Left hindlimb (tissue), 1 donor: Measurements from ENCODE around the gene TJP3.

Experiments
- DNase-seq: peaks from one replicate; pipeline ENCODE4 v3.0.0-alpha.2; 2018

The TJP3 gene

GRCh38 chr19:3720349-3720917, 12.2 kb downstream of the TJP3 start:
- DNase-seq, result no peak

DNA sequence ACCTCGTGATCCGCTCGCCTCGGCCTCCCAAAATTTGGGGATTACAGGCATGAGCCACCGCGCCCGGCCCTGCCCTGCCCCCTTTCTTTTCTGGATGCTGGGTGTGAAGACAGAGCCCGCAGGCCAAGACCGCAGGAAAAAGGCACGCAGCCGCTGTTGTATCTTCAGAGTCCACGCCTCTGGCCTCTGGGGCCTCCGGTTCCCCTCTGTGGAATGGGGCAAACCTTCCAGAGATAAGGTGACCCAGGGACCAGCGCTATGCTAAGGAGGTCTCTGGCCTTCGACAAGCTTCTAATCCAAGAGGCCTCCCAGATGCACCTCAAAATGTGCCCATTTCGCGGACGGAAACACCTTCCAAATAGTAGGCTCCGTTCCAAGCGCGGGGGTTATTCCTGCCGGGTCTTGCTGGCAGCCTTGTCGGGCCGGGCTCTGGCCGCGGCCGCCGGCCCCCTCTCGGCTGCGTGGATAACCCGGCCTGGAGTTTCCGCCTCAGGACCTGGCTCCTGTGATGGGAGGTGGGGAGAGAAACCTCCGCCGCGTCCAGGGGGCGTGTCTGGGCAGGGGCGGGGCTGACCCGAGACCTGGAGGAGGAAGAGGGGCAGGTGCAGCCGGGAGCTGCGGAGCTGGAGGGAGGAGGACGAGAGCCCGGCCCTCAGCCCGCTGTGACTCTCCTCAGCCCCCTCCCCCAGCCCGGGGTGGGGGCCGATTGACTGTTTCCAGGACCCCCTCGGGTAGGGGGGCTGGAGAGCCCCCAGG, 13.1 kb downstream of the TJP3 start:
- DNase-seq, result peak; percentile 78

DNA sequence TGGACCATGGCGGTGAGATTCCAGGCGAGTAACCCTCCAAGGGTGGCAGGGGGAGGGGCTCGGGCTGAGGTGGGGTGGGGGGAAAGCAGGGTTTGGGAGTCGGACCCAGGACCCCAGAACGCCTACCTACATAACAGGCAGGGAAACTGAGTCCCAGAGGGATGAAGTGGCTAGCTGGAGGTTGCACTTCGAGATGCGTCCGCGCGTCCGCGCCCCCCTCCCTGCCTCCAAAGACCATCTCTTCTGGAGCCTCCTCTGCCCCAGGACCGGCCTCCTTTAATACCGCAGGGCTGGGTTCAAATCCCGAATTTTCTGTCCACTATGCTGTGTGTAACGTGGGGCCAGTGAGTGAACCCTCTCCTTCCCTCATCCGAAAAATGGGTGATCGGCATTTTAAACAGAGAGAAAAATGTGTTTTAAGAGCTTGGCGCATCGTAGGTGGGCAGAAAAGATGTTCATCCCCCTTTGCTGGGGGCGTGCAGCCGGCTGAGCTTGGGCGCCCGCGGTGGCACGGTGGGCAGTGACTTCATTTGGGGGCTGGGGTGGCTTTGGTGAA, 13.8 kb downstream of the TJP3 start:
- no peak for DNase-seq

GRCh38 chr19:3722443-3723109, 14.4 kb downstream of the TJP3 start:
- DNase-seq, result no peak

DNA sequence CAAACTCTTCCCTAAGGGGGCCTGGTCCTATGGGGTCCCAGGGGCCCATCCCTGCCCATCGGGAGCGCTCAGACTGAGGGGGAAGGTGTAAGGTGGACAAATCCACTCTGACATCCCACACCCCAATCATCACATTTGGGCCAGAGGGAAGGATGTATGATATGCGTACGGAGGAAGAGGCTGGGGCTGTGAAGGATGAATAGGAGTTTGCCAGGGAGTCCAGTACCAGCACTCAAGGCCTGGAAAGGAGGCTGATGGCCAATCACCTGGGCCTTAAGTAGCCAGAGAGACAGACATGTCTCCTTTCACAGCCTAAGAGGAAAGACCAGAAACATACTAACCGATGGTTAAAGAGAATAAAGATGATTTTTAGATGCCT, 14.9 kb downstream of the TJP3 start:
- DNase-seq, result no peak

DNA sequence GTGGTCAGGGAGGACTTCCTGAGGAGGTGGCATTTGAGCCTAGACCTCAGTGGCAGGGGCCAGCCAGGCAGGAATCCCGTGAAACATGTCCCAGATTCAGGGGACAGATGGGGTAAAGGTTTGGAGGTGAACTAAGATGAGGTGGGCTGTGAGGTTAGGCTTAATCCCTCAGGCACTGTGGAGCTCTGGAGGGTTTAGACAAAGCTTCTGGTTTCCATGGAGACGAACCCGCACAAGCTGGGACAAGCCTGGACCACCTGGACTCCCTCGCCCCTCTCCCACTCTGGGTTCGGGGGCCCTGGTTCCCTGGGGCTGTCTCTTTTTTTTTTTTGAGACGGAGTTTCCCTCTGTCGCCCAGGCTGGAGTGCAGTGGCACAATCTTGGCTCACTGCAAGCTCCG, 15.7 kb downstream of the TJP3 start:
- no peak for DNase-seq

GRCh38 chr19:3725121-3725520, 16.9 kb downstream of the TJP3 start:
- DNase-seq, result no peak

GRCh38 chr19:3725640-3726310, 17.6 kb downstream of the TJP3 start:
- no peak for DNase-seq

- DNase-seq, result no peak
Measured at GRCh38 chr19:3730457-3730958, 22.3 kb downstream of the TJP3 start.

DNA sequence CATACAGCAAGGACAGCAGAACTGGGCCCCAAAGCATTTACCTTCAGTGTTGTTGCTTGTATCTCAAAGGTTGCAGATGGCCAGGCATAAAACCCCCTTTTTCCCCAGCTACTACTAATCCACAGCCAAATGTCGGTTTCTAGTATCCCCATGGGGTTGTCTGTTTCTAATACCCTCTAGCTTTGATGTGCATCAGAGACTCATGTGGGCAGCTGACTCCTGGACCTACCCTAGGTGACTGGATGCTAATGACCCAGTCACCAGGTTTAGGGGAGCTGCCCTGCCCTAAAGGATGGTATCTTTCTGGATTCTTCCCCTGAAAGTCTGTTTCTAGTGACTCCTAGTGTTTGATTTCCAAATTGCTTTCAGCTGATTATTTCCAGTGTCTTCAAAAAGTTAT, 23.9 kb downstream of the TJP3 start:
- DNase-seq, result no peak

DNA sequence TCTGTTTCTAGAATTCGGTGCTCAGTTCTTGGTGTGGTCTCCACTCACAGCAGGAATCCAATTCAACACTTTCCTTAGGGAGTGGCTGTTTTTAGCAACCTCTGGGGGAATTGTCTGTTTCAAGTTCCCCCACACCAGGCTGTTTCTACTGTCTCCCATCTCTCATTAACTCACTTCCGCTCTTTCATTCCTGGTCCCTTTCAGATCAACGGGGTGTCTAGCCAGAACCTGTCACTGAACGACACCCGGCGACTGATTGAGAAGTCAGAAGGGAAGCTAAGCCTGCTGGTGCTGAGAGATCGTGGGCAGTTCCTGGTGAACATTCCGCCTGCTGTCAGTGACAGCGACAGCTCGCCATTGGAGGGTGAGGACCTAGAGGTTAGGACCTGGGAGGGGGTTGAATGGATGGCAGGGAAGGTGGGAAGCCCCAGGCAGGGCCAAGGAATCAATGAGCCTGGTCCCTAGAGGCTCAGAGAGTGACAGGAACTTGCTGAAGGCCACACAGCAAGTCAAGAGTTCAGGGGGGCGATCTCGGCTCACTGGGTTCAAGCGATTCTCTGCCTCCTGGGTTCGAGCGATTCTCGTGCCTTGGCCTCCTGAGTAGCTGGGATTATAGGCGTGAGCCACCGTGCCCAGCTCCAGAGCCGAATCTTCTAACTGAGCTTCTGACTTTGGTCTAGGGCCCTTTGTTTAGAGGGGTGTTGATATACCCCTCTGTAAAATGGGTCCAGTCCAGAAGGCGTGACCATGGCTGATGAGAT, 25.5 kb downstream of the TJP3 start:
- DNase-seq, result no peak

GRCh38 chr19:3734310-3734600, 26.1 kb downstream of the TJP3 start:
- DNase-seq, result no peak

DNA sequence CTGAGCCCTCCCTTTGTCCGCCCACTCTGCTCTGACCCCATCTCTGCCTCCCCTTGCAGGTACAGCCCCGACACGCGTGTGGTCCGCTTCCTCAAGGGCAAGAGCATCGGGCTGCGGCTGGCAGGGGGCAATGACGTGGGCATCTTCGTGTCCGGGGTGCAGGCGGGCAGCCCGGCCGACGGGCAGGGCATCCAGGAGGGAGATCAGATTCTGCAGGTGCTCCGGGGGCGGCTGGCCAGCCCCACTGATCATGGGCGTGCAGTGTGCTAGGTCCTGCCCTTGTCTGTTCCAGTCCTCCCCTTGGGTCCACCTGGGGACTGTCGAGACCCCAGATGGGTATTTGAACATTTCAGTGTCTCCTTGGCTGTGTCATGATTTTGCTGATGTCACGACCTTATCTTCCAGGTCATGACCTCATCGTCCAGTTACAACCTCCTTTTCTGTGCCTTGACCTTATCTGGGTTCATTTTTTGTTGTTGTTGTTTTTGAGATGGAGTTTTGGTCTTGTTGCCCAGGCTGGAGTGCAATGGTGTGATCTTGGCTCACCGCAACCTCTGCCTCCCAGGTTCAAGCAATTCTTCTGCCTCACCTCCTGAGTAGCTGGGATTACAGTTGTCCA, 28.0 kb downstream of the TJP3 start:
- DNase-seq, result no peak

DNA sequence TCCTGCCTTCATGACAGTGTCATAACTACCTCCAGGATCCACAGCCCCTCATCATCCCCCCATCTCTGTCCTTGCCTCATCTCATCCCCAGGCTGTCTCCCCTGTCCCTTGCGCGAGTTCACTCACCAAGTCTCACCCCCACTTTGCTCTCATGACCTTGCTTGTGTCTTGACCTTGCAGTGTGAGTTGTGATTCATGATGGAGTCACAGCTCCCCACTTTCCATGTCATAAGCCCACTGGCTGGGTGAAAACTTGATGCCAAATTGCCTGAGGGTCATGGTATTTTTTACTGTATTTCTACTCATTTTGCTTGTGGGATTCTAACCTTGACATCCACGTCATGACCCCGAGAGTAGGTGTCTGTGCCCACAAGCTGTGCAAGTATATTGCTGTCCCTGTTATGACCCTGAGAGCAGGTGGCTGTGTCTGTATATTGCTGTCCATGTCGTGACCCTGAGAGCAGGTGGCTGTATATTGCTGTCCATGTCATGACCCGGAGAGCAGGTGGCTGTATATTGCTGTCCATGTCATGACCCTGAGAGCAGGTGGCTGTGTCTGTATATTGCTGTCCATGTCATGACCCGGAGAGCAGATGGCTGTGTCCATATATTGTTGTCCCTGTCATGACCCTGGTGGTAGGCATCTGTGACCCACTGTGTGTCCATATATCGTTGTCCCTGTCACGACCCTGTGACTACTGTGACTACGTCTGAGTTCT, 29.5 kb downstream of the TJP3 start:
- no peak for DNase-seq

- DNase-seq, result no peak
Measured at GRCh38 chr19:3738477-3739220, 30.5 kb downstream of the TJP3 start.

GRCh38 chr19:3740431-3740830, 32.2 kb downstream of the TJP3 start:
- DNase-seq, result no peak

DNA sequence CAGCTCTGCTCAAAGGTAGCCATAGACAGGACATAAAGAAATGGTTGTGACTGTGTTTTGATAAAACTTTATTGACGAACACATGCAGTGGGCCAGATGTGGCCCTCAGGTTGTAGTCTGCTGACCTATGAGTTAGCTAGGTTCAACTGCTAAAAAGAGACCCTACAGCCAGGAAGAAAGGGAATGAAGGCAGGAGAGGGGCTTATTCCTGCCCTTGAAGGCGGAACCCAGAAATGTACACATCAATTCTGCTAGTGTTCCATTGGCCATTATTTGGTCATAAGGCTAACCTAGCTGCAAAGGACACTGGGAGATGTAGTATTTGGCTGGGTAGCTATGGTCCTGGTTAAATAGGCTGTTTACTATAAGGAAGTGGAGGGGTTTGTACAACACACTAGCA, 35.3 kb downstream of the TJP3 start:
- DNase-seq, result no peak

DNA sequence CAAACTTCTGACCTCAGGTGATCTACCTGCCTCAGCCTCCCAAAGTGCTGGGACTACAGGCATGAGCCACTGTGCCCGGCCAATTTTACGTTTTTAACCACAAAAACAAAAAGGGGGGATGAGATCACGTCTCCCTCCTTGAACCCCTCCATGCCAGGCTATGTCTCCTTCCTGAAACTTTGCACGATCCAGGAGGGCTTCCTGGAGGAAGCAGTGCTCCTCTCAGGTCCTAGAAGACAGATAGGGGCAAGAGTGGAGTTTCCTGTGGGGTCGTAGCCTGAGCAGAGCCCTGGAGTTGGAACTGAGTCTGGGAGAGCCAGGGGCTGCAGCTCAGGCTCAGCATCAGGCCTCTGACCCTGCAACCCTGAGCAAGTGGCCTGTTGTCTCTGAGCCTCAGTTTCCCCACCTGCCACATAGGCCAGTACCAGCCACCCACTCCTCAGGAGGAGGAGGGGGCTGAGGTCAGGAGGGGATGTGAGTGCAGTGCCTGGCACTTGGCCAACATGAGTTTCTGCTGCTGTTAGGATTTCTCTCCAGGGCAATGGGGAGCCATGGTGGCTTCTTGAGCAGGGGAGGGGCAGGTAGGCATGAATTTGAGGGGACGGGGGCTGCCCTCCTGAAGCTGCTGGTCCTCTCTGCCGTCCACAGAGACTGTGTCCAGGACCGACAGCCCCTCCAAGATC, 37.3 kb downstream of the TJP3 start:
- DNase-seq, result no peak

GRCh38 chr19:3746371-3747056, 38.3 kb downstream of the TJP3 start:
- no peak for DNase-seq

DNA sequence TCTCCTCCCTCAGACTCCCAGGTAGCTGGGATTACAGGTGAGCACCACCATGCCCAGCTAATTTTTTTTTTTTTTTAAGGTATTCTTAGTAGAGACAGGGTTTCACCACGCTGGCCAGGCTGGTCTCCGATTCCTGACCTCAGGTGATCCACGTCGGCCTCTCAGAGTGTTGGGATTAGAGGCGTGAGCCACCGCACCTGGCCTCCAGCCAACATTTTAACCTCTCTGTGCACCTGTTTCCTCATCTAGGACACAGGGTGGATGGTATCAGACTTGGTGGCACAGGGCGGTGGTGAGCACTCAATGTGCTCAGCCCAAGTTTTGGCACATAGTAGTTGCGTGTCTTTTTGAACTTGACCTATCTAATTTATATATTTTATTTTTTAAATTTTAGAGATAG, 40.8 kb downstream of the TJP3 start:
- DNase-seq, result no peak
